ENCODE measurements around the gene SRSF8.

GRCh38 chr11:95042239-95042638 is 24.5 kb upstream of the SRSF8 start:
- no peak for TF ChIP-seq TARDBP (IDR thresholded peaks at IDR 0.05)
- TF ChIP-seq LEF1 (IDR thresholded peaks at IDR 0.05; ENCODE audit: borderline replicate concordance) = no peak
- no peak for TF ChIP-seq ZNF384 (IDR thresholded peaks at IDR 0.05)
- TF ChIP-seq CTBP1 (IDR thresholded peaks at IDR 0.05; ENCODE audit: borderline replicate concordance) = no peak
- no peak for TF ChIP-seq SUZ12 (IDR thresholded peaks at IDR 0.05)
- TF ChIP-seq FOXM1 (IDR thresholded peaks at IDR 0.05; ENCODE audit: borderline replicate concordance) = no peak
- TF ChIP-seq BHLHE40 (IDR thresholded peaks at IDR 0.05; ENCODE audit: borderline replicate concordance) = no peak
- TF ChIP-seq ARNT (IDR thresholded peaks at IDR 0.05) = no peak
- no peak for TF ChIP-seq L3MBTL2 (conservative IDR thresholded peaks at IDR 0.05)
- no peak for TF ChIP-seq SP1 (IDR thresholded peaks at IDR 0.05)
- TF ChIP-seq NFRKB (IDR thresholded peaks at IDR 0.05) = no peak
- TF ChIP-seq PKNOX1 (IDR thresholded peaks at IDR 0.05) = no peak

All from HEK293T (cell line).